ENCODE measurements around the gene CLCN2.

GRCh38 chr3:184355261-184356040, 6.0 kb downstream of the CLCN2 start:
- TF ChIP-seq CTCF (IDR thresholded peaks at IDR 0.05) = no peak
- no peak for TF ChIP-seq POLR2A (IDR thresholded peaks at IDR 0.05)

All from adrenal gland (tissue), 5 donors.